HCT116 (cell line): ENCODE results near the gene ARVCF.

ENCODE experiments used
- EZH2phosphoT487 ChIP-seq: fragments of 200-600 bp; IDR thresholded peaks from 2 replicates; pipeline ENCODE4 v1.6.1; 2018; ENCODE audit warnings: antibody characterized with exemption, borderline replicate concordance
- POLR2A ChIP-seq: IDR thresholded peaks from 2 replicates; pipeline ENCODE4 v1.7.0; 2011; ENCODE audit warnings: borderline replicate concordance; ENCODE audit not compliant: insufficient read depth, insufficient read length; ENCODE audit errors: extremely low read depth
- POLR2AphosphoS5 ChIP-seq: IDR thresholded peaks from 2 replicates; pipeline ENCODE4 v1.6.1; 2011; ENCODE audit warnings: mild to moderate bottlenecking, low read depth, low read length, moderate library complexity
- RAD21 ChIP-seq: IDR thresholded peaks from 2 replicates; pipeline ENCODE4 v1.6.1; 2012; ENCODE audit warnings: low read depth, mild to moderate bottlenecking
- SIN3A ChIP-seq: IDR thresholded peaks from 2 replicates; pipeline ENCODE4 v1.6.1; 2012; ENCODE audit warnings: low read depth
- SRF ChIP-seq: IDR thresholded peaks from 2 replicates; pipeline ENCODE4 v1.6.1; 2012; ENCODE audit warnings: low read depth
- ZNF274 ChIP-seq: fragments of 200-500 bp; sonication (Bioruptor generic); IDR thresholded peaks from 2 replicates; pipeline ENCODE4 v1.6.1; 2014; ENCODE audit warnings: mild to moderate bottlenecking, low read depth, low read length, inconsistent platforms
- TF ChIP-seq, protein P1 (sequence below), 3 experiments: fragments of 200-600 bp in 1 of 3; sonication (generic) in 1 of 3; IDR thresholded peaks in 2 of 3; conservative IDR thresholded peaks in 1 of 3; 2 replicates each; pipeline ENCODE4 v1.5.1; 2012 to 2017; ENCODE audit warnings: low read depth in 2 of 3, low read length in 2 of 3, antibody characterized with exemption in 1 of 3, borderline replicate concordance in 1 of 3, control low read depth in 1 of 3, mild to moderate bottlenecking in 1 of 3, mixed read lengths in 1 of 3, mixed run types in 1 of 3, moderate library complexity in 1 of 3; ENCODE audit not compliant: insufficient read depth in 1 of 3
- TF ChIP-seq, protein P2 (sequence below): IDR thresholded peaks from 2 replicates; pipeline ENCODE4 v1.6.1; 2011; ENCODE audit warnings: mild to moderate bottlenecking, low read length, moderate library complexity; ENCODE audit not compliant: insufficient replicate concordance; ENCODE audit errors: extremely low read depth

DNA sequence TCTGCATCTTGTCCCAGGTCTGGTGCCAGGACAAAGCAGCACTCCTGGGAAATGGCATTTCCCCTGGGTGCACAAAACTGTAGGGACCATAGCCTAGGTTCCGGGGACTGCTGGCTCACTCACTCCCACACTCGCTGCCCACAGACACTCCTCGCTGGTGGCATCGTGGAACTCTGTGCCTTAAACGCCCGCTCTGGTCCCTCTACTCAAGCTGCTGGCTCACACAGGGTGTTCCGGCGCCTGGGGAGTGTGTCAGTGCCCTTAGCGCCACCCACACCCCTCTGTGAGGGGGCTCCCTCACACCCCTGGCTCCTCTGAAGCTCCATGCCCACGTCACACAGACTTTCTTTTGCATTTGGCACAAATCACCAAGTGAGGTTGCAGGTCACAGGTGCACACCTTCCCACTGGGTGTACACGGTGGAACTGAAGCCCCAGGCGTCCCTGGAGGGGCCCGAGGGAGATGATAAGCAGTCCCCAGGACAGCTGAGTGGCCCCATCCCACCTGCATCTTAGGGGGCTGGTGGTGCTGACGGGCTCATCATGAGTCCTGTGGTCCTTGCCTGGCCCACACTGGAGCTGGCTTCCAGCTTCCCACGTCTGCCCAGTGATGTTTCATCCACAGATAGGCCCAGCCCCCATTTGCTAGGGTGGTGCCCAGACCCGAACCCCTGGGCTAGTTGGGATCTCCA is 40.2 kb upstream of the ARVCF start:
- TF ChIP-seq SIN3A (no peak), SRF (no peak), EZH2phosphoT487 (no peak), POLR2A (no peak), ZNF274 (no peak), RAD21 (no peak), POLR2AphosphoS5 (no peak)
- TF ChIP-seq, protein P1, sequence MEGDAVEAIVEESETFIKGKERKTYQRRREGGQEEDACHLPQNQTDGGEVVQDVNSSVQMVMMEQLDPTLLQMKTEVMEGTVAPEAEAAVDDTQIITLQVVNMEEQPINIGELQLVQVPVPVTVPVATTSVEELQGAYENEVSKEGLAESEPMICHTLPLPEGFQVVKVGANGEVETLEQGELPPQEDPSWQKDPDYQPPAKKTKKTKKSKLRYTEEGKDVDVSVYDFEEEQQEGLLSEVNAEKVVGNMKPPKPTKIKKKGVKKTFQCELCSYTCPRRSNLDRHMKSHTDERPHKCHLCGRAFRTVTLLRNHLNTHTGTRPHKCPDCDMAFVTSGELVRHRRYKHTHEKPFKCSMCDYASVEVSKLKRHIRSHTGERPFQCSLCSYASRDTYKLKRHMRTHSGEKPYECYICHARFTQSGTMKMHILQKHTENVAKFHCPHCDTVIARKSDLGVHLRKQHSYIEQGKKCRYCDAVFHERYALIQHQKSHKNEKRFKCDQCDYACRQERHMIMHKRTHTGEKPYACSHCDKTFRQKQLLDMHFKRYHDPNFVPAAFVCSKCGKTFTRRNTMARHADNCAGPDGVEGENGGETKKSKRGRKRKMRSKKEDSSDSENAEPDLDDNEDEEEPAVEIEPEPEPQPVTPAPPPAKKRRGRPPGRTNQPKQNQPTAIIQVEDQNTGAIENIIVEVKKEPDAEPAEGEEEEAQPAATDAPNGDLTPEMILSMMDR (IDR thresholded peaks at IDR 0.05 in 2 of 3, conservative IDR thresholded peaks at IDR 0.05 in 1 of 3; ENCODE audit: borderline replicate concordance in 1 of 3, insufficient read depth in 1 of 3, low read depth in 2 of 3, low read length in 2 of 3) = no peak
- TF ChIP-seq, protein P2, sequence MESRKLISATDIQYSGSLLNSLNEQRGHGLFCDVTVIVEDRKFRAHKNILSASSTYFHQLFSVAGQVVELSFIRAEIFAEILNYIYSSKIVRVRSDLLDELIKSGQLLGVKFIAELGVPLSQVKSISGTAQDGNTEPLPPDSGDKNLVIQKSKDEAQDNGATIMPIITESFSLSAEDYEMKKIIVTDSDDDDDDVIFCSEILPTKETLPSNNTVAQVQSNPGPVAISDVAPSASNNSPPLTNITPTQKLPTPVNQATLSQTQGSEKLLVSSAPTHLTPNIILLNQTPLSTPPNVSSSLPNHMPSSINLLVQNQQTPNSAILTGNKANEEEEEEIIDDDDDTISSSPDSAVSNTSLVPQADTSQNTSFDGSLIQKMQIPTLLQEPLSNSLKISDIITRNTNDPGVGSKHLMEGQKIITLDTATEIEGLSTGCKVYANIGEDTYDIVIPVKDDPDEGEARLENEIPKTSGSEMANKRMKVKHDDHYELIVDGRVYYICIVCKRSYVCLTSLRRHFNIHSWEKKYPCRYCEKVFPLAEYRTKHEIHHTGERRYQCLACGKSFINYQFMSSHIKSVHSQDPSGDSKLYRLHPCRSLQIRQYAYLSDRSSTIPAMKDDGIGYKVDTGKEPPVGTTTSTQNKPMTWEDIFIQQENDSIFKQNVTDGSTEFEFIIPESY = no peak
